ENCODE data around the gene BBOX1.

The BBOX1 gene

GRCh38 chr11:27025957-27026733, 14.5 kb upstream of the BBOX1 start:
- no peak for DNase-seq

GRCh38 chr11:27028561-27028965, 12.1 kb upstream of the BBOX1 start:
- DNase-seq = peak; percentile 53

- no peak for DNase-seq
Measured at GRCh38 chr11:27029966-27030365, 10.6 kb upstream of the BBOX1 start.

GRCh38 chr11:27031754-27032153, 8.9 kb upstream of the BBOX1 start:
- DNase-seq = no peak

- DNase-seq = no peak
Measured at GRCh38 chr11:27039873-27040272, 742 bp upstream of the BBOX1 start.

- DNase-seq = no peak
Measured at GRCh38 chr11:27041141-27041899, 705 bp downstream of the BBOX1 start.

- DNase-seq = no peak
Measured at GRCh38 chr11:27046956-27047355, 6.3 kb downstream of the BBOX1 start.

GRCh38 chr11:27052668-27053067, 12.1 kb downstream of the BBOX1 start:
- DNase-seq = no peak

GRCh38 chr11:27055065-27055682, 14.6 kb downstream of the BBOX1 start:
- peak; percentile 72 for DNase-seq

- DNase-seq = no peak
Measured at GRCh38 chr11:27057091-27057780, 16.6 kb downstream of the BBOX1 start.

GRCh38 chr11:27058456-27058855, 17.8 kb downstream of the BBOX1 start:
- peak; percentile 53 for DNase-seq

- DNase-seq = no peak
Measured at GRCh38 chr11:27059431-27059830, 18.8 kb downstream of the BBOX1 start.

GRCh38 chr11:27060816-27061460, 20.3 kb downstream of the BBOX1 start:
- DNase-seq = no peak

- DNase-seq = no peak
Measured at GRCh38 chr11:27061461-27061821, 20.8 kb downstream of the BBOX1 start.

GRCh38 chr11:27064086-27064485, 23.5 kb downstream of the BBOX1 start:
- no peak for DNase-seq

- DNase-seq = peak; percentile 74
Measured at GRCh38 chr11:27075192-27075591, 34.6 kb downstream of the BBOX1 start.

GRCh38 chr11:27075655-27076054, 35.0 kb downstream of the BBOX1 start:
- DNase-seq = no peak

GRCh38 chr11:27076121-27076589, 35.5 kb downstream of the BBOX1 start:
- DNase-seq = no peak

- peak; percentile 66 for DNase-seq
Measured at GRCh38 chr11:27081056-27081455, 40.4 kb downstream of the BBOX1 start.

- DNase-seq = no peak
Measured at GRCh38 chr11:27083241-27083640, 42.6 kb downstream of the BBOX1 start.

- DNase-seq = no peak
Measured at GRCh38 chr11:27083782-27084181, 43.2 kb downstream of the BBOX1 start.

- DNase-seq = peak; percentile 82
Measured at GRCh38 chr11:27084518-27084917, 43.9 kb downstream of the BBOX1 start.

GRCh38 chr11:27085111-27085510, 44.5 kb downstream of the BBOX1 start:
- no peak for DNase-seq
